ENCODE data around the gene CSNK2A2. TPM values are rescaled to one million over a fixed set of nuclear protein-coding genes. Genes with fewer than 3 reads are reported as not detected.

The CSNK2A2 gene
- total RNA-seq, 1 experiment from 2014 or later = 25.7 TPM

- no peak for DNase-seq
- no peaks in the 10 kb centered on the region for H3K27me3 ChIP-seq (ENCODE audit: control insufficient read depth, insufficient read depth, low read length)
- H3K4me3 ChIP-seq (ENCODE audit: insufficient read depth, low read depth, low read length) = no peak overlapping the region
- no peaks in the 10 kb centered on the region for H3K36me3 ChIP-seq (replicated peaks; ENCODE audit: control insufficient read depth, insufficient read depth, low read length)
Measured at GRCh38 chr16:58212824-58213655, 15.1 kb upstream of the CSNK2A2 start.

GRCh38 chr16:58211846-58212245 is 13.9 kb upstream of the CSNK2A2 start:
- H3K4me3 ChIP-seq (ENCODE audit: insufficient read depth, low read depth, low read length) = no peak overlapping the region
- no peaks in the 10 kb centered on the region for H3K27me3 ChIP-seq (ENCODE audit: control insufficient read depth, insufficient read depth, low read length)
- H3K36me3 ChIP-seq (replicated peaks; ENCODE audit: control insufficient read depth, insufficient read depth, low read length) = no peaks in the 10 kb centered on the region
- DNase-seq = no peak

- Histone ChIP-seq H3K36me3 (replicated peaks; ENCODE audit: control insufficient read depth, insufficient read depth, low read length) (no peaks in the 10 kb centered on the region), H3K4me3 (ENCODE audit: insufficient read depth, low read depth, low read length) (no peak overlapping the region), H3K27me3 (ENCODE audit: control insufficient read depth, insufficient read depth, low read length) (no peaks in the 10 kb centered on the region)
- no peak for DNase-seq
Measured at GRCh38 chr16:58211245-58211644, 13.3 kb upstream of the CSNK2A2 start.

- Histone ChIP-seq H3K27me3 (ENCODE audit: control insufficient read depth, insufficient read depth, low read length) (no peaks in the 10 kb centered on the region), H3K4me3 (ENCODE audit: insufficient read depth, low read depth, low read length) (no peak overlapping the region), H3K36me3 (replicated peaks; ENCODE audit: control insufficient read depth, insufficient read depth, low read length) (no peaks in the 10 kb centered on the region)
- no peak for DNase-seq
Measured at GRCh38 chr16:58205276-58206036, 7.5 kb upstream of the CSNK2A2 start.

GRCh38 chr16:58201163-58201562 is 3.3 kb upstream of the CSNK2A2 start:
- H3K4me3 ChIP-seq (ENCODE audit: insufficient read depth, low read depth, low read length) = no peak overlapping the region
- DNase-seq = peak; percentile 39
- peaks cover 2% of the 10 kb centered on the region; the same call in 1 of the 2 replicates for H3K27me3 ChIP-seq (ENCODE audit: control insufficient read depth, insufficient read depth, low read length)
- no peaks in the 10 kb centered on the region; the same call in 1 of the 2 replicates for H3K36me3 ChIP-seq (replicated peaks; ENCODE audit: control insufficient read depth, insufficient read depth, low read length)

- no peak overlapping the region for H3K4me3 ChIP-seq (ENCODE audit: insufficient read depth, low read depth, low read length)
- H3K36me3 ChIP-seq (replicated peaks; ENCODE audit: control insufficient read depth, insufficient read depth, low read length) = no peaks in the 10 kb centered on the region; the same call in none of the 2 replicates
- H3K27me3 ChIP-seq (ENCODE audit: control insufficient read depth, insufficient read depth, low read length) = peaks cover 2% of the 10 kb centered on the region; the same call in 1 of the 2 replicates
- DNase-seq = no peak
Measured at GRCh38 chr16:58200004-58200797, 2.3 kb upstream of the CSNK2A2 start.

GRCh38 chr16:58198803-58199411 is 1.0 kb upstream of the CSNK2A2 start:
- H3K4me3 ChIP-seq (ENCODE audit: insufficient read depth, low read depth, low read length) = no peak overlapping the region
- no peaks in the 10 kb centered on the region; the same call in none of the 2 replicates for H3K36me3 ChIP-seq (replicated peaks; ENCODE audit: control insufficient read depth, insufficient read depth, low read length)
- H3K27me3 ChIP-seq (ENCODE audit: control insufficient read depth, insufficient read depth, low read length) = peaks cover 2% of the 10 kb centered on the region; the same call in 1 of the 2 replicates
- DNase-seq = peak; percentile 18

- Histone ChIP-seq H3K27me3 (ENCODE audit: control insufficient read depth, insufficient read depth, low read length) (peaks cover 2% of the 10 kb centered on the region; the same call in 1 of the 2 replicates), H3K4me3 (ENCODE audit: insufficient read depth, low read depth, low read length) (peak overlapping the region; percentile 67), H3K36me3 (replicated peaks; ENCODE audit: control insufficient read depth, insufficient read depth, low read length) (peaks cover 5% of the 10 kb centered on the region)
- DNase-seq = peak; percentile 79
Measured at GRCh38 chr16:58197314-58198012, 443 bp downstream of the CSNK2A2 start.

GRCh38 chr16:58196898-58197313 is 1.0 kb downstream of the CSNK2A2 start:
- peak overlapping the region; percentile 67 for H3K4me3 ChIP-seq (ENCODE audit: insufficient read depth, low read depth, low read length)
- peaks cover 8% of the 10 kb centered on the region for H3K36me3 ChIP-seq (replicated peaks; ENCODE audit: control insufficient read depth, insufficient read depth, low read length)
- DNase-seq = peak; percentile 48
- peaks cover 2% of the 10 kb centered on the region; the same call in 1 of the 2 replicates for H3K27me3 ChIP-seq (ENCODE audit: control insufficient read depth, insufficient read depth, low read length)

GRCh38 chr16:58195771-58196170 is 2.1 kb downstream of the CSNK2A2 start:
- DNase-seq = no peak
- Histone ChIP-seq H3K4me3 (ENCODE audit: insufficient read depth, low read depth, low read length) (no peak overlapping the region), H3K36me3 (replicated peaks; ENCODE audit: control insufficient read depth, insufficient read depth, low read length) (peaks cover 12% of the 10 kb centered on the region), H3K27me3 (ENCODE audit: control insufficient read depth, insufficient read depth, low read length) (peaks cover 2% of the 10 kb centered on the region; the same call in 1 of the 2 replicates)

- peaks cover 12% of the 10 kb centered on the region for H3K36me3 ChIP-seq (replicated peaks; ENCODE audit: control insufficient read depth, insufficient read depth, low read length)
Measured at GRCh38 chr16:58195344-58195743, 2.6 kb downstream of the CSNK2A2 start.

GRCh38 chr16:58194790-58195189 is 3.1 kb downstream of the CSNK2A2 start:
- Histone ChIP-seq H3K27me3 (ENCODE audit: control insufficient read depth, insufficient read depth, low read length) (peaks cover 2% of the 10 kb centered on the region; the same call in 1 of the 2 replicates), H3K36me3 (replicated peaks; ENCODE audit: control insufficient read depth, insufficient read depth, low read length) (peaks cover 13% of the 10 kb centered on the region), H3K4me3 (ENCODE audit: insufficient read depth, low read depth, low read length) (no peak overlapping the region)
- DNase-seq = no peak

More at GRCh38 chr16:58195344-58195743, 2.6 kb downstream of the CSNK2A2 start:
- Histone ChIP-seq H3K27me3 (ENCODE audit: control insufficient read depth, insufficient read depth, low read length) (peaks cover 2% of the 10 kb centered on the region; the same call in 1 of the 2 replicates), H3K4me3 (ENCODE audit: insufficient read depth, low read depth, low read length) (no peak overlapping the region)
- no peak for DNase-seq

GRCh38 chr16:58187665-58188421 is 10.1 kb downstream of the CSNK2A2 start:
- Histone ChIP-seq H3K36me3 (replicated peaks; ENCODE audit: control insufficient read depth, insufficient read depth, low read length) (peaks cover 36% of the 10 kb centered on the region), H3K4me3 (ENCODE audit: insufficient read depth, low read depth, low read length) (no peak overlapping the region)
- DNase-seq = no peak

More at GRCh38 chr16:58187665-58188421, 10.1 kb downstream of the CSNK2A2 start:
- no peaks in the 10 kb centered on the region for H3K27me3 ChIP-seq (ENCODE audit: control insufficient read depth, insufficient read depth, low read length)

All from H7 (cell line).